Thyroid gland (tissue), 4 donors: Measurements from ENCODE around the gene DARS1.

ENCODE experiments used
- CTCF ChIP-seq, 6 experiments: fragments of 200-600 bp in 3 of 6; fragments of 450-650 bp in 3 of 6; sonication (generic) in 3 of 6; IDR thresholded peaks; one replicate each; pipeline ENCODE4 v1.5.1; 2016 to 2019; ENCODE audit warnings: antibody characterized with exemption in 6 of 6, mild to moderate bottlenecking in 2 of 6, inconsistent platforms in 1 of 6, moderate library complexity in 1 of 6
- POLR2A ChIP-seq, 2 donors: fragments of 450-650 bp; IDR thresholded peaks; one replicate each; pipeline ENCODE4 v1.6.1; 2017; ENCODE audit warnings: antibody characterized with exemption in 2 of 2, mild to moderate bottlenecking in 2 of 2, moderate library complexity in 1 of 2

GRCh38 chr2:135874777-135875365 is 110.6 kb downstream of the DARS1 start:
- TF ChIP-seq CTCF (IDR thresholded peaks at IDR 0.05) = no peak
- TF ChIP-seq POLR2A (IDR thresholded peaks at IDR 0.05) = no peak
